ENCODE results near the gene PIH1D1.
"Not testable (repeated sequence)": the region's sequence is repeated elsewhere in the genome, so short reads cannot be mapped to it uniquely, and the experiment has no call there.

The PIH1D1 gene

DNA sequence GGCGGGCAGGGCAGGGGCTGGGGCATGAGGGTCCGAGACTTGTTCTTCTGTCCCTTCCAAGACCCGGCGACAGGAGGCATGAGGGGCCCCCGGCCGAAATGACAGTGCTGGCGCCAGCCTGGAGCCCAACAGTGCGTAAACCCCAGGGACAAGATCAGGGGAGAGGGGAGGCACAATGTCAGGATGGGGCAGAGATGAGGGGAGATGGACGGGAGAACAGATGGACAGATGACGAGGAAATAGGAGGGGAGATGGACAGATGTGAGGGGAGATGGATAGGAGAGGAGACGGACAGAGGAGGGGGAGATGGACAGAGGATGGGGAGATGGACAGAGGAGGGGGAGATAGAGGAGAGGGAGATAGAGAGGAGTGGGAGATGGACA lies 22.9 kb upstream of the PIH1D1 start:
- H3K27ac ChIP-seq = peak overlapping the region; percentile 84
- H3K9me3 ChIP-seq = no peaks in the 10 kb centered on the region
- peaks cover 8% of the 10 kb centered on the region for H3K27me3 ChIP-seq
- H3K4me3 ChIP-seq (ENCODE audit: low read depth in 1 of 2, low read length in 1 of 2) = peak overlapping the region; percentile 61 to 82
- H3K4me1 ChIP-seq (ENCODE audit: control insufficient read depth in 1 of 2, insufficient read depth in 1 of 2, low read depth in 1 of 2, low read length in 1 of 2) = peaks cover 11 to 24% of the 10 kb centered on the region in 2 experiments
- H3K36me3 ChIP-seq = no peaks in the 10 kb centered on the region
- TF ChIP-seq, protein P1, sequence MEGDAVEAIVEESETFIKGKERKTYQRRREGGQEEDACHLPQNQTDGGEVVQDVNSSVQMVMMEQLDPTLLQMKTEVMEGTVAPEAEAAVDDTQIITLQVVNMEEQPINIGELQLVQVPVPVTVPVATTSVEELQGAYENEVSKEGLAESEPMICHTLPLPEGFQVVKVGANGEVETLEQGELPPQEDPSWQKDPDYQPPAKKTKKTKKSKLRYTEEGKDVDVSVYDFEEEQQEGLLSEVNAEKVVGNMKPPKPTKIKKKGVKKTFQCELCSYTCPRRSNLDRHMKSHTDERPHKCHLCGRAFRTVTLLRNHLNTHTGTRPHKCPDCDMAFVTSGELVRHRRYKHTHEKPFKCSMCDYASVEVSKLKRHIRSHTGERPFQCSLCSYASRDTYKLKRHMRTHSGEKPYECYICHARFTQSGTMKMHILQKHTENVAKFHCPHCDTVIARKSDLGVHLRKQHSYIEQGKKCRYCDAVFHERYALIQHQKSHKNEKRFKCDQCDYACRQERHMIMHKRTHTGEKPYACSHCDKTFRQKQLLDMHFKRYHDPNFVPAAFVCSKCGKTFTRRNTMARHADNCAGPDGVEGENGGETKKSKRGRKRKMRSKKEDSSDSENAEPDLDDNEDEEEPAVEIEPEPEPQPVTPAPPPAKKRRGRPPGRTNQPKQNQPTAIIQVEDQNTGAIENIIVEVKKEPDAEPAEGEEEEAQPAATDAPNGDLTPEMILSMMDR (IDR thresholded peaks at IDR 0.05) = no peak

DNA sequence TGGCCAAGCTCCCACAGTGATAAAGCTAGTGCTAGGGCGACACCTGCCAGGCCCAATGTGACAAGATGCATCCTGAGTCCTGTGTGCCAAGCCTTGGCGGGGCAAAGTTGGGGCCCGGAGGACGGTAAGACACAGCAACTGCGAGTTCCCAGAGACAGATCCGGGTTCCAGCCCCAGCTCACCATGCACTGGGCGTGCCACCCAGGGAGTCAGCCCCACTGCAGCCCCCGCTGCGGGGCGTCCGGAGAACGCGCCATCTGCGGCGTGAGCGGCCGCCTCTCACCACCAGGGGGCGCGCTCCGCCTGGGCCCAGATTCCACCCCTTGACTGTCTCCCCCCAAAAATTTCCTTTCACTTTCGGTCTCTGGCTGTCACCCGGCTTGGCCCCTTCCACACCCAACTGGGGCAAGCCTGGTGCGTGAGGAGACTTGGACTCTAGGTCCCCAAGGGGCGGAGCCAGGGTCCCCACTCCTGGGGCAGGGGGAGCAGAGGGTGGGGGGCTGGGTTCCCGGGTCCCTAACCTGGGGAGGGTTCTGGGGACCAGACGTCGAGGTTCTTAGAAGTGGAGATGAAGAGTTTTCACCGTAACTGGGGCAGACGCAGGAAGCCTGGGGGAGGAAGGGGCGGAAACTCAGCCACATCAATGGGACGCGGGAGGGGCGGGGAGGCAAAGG lies 22.4 kb upstream of the PIH1D1 start, which contains the start of gene FLT3LG:
TSS of gene FLT3LG (plus strand) at position 348 of the 674 bp plus-strand sequence. CDS start 425 bp downstream, outside the sequence.
- TF ChIP-seq, protein P1 (IDR thresholded peaks at IDR 0.05) = peak; percentile 97
- H3K4me1 ChIP-seq (ENCODE audit: control insufficient read depth in 1 of 2, insufficient read depth in 1 of 2, low read depth in 1 of 2, low read length in 1 of 2) = peaks cover 11 to 24% of the 10 kb centered on the region in 2 experiments
- peak within 1 kb of the TSS; percentile 84 for H3K27ac ChIP-seq
- no peaks in the 10 kb centered on the region for H3K36me3 ChIP-seq
- peak within 1 kb of the TSS; percentile 61 to 82 for H3K4me3 ChIP-seq (ENCODE audit: low read depth in 1 of 2, low read length in 1 of 2)
- H3K27me3 ChIP-seq = peaks cover 8% of the 10 kb centered on the region
- H3K9me3 ChIP-seq = no peaks in the 10 kb centered on the region

DNA sequence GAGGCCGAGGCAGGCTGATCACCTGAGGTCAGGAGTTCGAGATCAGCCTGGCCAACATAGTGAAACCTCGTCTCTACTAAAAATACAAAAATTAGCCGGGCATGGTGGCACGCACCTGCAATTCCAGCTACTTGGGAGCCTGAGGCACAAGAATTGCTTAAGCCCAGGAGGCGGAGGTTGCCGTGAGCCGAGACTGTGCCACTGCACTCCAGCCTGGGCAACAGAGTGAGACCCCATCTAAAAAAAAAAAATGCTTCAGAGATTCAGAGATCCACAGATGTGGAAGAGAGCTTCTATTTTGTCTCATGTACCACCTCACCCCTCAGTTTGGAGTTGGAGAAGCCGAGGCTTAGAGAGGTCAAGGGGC lies 21.9 kb upstream of the PIH1D1 start:
- peaks cover 11 to 20% of the 10 kb centered on the region in 2 experiments for H3K4me1 ChIP-seq (ENCODE audit: control insufficient read depth in 1 of 2, insufficient read depth in 1 of 2, low read depth in 1 of 2, low read length in 1 of 2)
- H3K4me3 ChIP-seq (ENCODE audit: low read depth in 1 of 2, low read length in 1 of 2) = peak overlapping the region; percentile 61 to 82
- not testable (repeated sequence) for H3K27me3 ChIP-seq, H3K36me3 ChIP-seq, H3K9me3 ChIP-seq
- peak overlapping the region; percentile 84 for H3K27ac ChIP-seq

DNA sequence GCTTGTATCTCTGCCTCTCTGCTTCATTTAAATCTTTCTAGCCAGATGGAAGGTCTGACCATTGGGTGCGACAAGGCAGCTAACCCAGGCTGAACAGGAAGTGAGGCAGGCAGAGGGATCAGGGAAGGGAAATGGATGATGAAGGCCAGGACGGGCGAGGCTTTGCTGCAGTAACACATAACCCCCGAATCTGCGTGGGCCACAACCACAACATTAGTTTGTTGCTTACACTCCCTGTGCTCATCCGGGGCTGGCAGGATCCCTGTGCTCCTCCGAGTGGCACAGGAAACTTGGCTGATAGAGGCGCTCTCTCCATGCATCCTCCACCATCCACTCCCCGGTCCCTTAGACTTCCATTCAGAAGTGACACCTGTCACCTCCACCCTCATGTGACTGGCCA lies 21.3 kb upstream of the PIH1D1 start:
- H3K27ac ChIP-seq = no peak overlapping the region

DNA sequence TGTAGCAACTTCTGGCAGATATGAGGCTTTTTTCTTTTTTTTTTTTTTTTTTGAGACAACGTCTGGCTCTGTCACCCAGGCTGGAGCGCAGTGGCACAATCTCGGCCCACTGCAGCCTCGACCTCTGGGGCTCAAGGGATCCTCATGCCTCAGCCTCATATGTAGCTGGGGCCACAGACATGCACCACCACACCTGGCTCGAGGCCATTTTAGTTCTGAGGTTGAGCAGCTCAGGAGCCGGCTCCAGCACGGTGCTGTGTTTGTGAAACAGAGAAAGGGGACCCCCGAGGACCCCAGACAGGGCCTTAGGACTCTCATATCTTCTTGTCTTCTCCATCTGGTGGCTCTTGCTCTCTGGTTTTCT lies 19.0 kb upstream of the PIH1D1 start:
- H3K27me3 ChIP-seq = peaks cover 8% of the 10 kb centered on the region
- H3K4me1 ChIP-seq (ENCODE audit: control insufficient read depth in 1 of 2, insufficient read depth in 1 of 2, low read depth in 1 of 2, low read length in 1 of 2) = peaks cover 11 to 16% of the 10 kb centered on the region in 2 experiments
- TF ChIP-seq, protein P1 (IDR thresholded peaks at IDR 0.05) = no peak
- H3K36me3 ChIP-seq = peaks cover 19% of the 10 kb centered on the region
- no peak overlapping the region for H3K27ac ChIP-seq
- no peak overlapping the region for H3K4me3 ChIP-seq (ENCODE audit: low read depth in 1 of 2, low read length in 1 of 2)
- H3K9me3 ChIP-seq = no peaks in the 10 kb centered on the region

More for the DNA sequence above, 21.3 kb upstream of the PIH1D1 start:
- Histone ChIP-seq H3K4me1 (ENCODE audit: control insufficient read depth in 1 of 2, insufficient read depth in 1 of 2, low read depth in 1 of 2, low read length in 1 of 2) (peaks cover 11 to 16% of the 10 kb centered on the region in 2 experiments), H3K9me3 (no peaks in the 10 kb centered on the region), H3K27me3 (peaks cover 8% of the 10 kb centered on the region), H3K36me3 (peaks cover 5% of the 10 kb centered on the region), H3K4me3 (ENCODE audit: low read depth in 1 of 2, low read length in 1 of 2) (no peak overlapping the region)
- TF ChIP-seq, protein P1 (IDR thresholded peaks at IDR 0.05) = no peak

DNA sequence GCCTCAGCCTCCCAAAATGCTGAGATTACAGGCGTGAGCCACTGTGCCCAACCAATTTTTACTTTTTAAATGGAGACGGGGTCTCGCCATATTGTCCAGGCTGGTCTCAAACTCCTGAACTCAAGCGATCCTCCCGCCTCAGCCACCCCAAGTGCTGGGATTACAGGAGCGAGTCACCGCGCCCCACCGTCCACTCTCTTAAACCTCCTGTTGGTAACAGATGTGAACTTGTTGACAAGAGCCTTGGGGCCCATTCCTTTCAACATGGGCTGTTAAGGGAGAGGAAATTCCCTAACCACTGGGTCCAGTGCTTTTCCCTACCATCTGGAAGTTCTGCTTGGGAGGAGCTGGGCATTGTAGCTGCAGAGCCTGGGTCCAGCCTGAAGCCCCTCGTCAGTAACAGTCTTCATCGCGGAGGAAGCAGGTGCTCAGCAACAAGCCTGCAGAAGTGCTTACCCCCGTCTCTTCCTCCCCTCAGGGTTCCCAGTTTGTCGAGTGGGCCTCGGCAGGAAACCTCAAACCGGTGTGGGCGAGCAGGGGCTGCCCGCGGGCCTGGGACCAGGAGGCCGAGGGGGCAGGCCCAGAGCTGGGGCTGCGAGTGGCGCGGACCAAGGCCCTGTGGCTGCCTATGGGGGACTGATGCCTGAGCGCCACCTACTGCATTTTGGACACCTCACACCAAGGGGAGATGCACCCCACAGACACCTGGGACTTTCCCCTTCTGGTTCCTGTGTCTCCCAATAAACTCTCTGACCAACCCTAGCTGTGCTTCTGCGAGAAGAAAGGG lies 18.4 kb upstream of the PIH1D1 start:
- Histone ChIP-seq H3K27ac (no peak overlapping the region), H3K9me3 (no peaks in the 10 kb centered on the region), H3K36me3 (peaks cover 20% of the 10 kb centered on the region), H3K4me3 (ENCODE audit: low read depth in 1 of 2, low read length in 1 of 2) (no peak overlapping the region), H3K27me3 (peaks cover 4% of the 10 kb centered on the region), H3K4me1 (ENCODE audit: control insufficient read depth in 1 of 2, insufficient read depth in 1 of 2, low read depth in 1 of 2, low read length in 1 of 2) (peaks cover 11 to 16% of the 10 kb centered on the region in 2 experiments)
- TF ChIP-seq, protein P1 (IDR thresholded peaks at IDR 0.05) = peak; percentile 20

All from neutrophil (primary cell).